ENCODE measurements around the gene CD99L2. TPM values are rescaled to one million over a fixed set of nuclear protein-coding genes. Genes with fewer than 3 reads are reported as not detected.

The CD99L2 gene
- total RNA-seq, 1 donor = 9.6 TPM

DNA sequence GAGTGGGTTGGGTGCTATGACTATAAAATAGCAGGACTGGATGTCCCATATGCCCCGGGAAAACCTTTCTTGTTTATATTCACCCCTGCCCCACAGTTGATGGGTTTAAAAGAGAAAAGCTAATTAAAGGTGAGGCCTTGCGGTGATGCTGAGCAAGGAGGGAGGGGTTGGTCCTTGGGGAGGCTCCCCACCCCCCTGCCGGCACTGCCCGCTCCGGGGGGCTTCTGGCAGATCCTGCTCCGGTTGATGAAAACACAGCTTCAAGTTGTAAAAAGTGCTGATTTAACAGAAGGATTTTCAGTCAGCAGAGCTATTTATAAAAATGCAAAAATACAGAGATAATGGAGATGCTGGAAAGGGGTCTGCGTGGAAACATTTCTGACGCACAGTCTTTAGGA is 136.7 kb downstream of the CD99L2 start:
- no peaks in the 10 kb centered on the region for H3K27me3 ChIP-seq (ENCODE audit: insufficient read depth, low read length)
- H3K9me3 ChIP-seq (ENCODE audit: low read depth, low read length) = no peaks in the 10 kb centered on the region
- H3K4me1 ChIP-seq (ENCODE audit: insufficient read depth, low read length) = peaks cover under 1% of the 10 kb centered on the region
- H3K4me3 ChIP-seq (ENCODE audit: low read length) = no peak overlapping the region

DNA sequence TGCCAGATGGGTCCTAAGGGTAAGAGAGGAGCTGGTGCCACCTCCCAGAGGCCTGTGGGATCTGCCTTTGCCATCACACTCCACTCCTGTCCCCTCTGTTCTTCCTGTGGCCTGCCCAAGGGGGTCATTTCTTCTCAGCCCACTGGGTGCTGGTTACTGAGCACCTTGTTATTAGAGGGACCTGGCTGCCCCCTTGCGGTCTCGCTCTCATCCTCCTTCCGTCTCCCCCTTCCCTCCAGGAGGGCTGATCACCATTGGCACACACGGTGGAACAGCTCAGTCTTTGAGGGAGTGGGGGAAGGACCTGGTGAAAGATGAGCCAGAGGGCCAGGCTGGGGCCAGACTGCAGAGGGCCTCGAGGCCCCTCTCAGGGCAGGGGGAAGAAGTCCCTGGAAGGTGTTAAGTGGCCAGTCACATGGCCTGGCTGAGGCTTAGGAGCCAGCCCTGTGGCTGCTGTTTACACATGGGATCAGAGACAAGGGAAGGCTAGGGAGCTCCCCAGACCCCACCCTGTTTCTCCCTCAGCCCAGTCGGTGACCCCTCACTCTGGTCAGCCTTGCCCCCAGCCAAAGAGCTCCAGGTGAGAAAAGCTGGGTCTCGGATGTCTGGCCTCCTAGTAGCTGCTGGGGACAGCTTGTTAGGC is 137.2 kb downstream of the CD99L2 start:
- no peak overlapping the region for H3K4me3 ChIP-seq (ENCODE audit: low read length)
- no peaks in the 10 kb centered on the region for H3K27me3 ChIP-seq (ENCODE audit: insufficient read depth, low read length)
- H3K9me3 ChIP-seq (ENCODE audit: low read depth, low read length) = no peaks in the 10 kb centered on the region
- H3K4me1 ChIP-seq (ENCODE audit: insufficient read depth, low read length) = no peaks in the 10 kb centered on the region

DNA sequence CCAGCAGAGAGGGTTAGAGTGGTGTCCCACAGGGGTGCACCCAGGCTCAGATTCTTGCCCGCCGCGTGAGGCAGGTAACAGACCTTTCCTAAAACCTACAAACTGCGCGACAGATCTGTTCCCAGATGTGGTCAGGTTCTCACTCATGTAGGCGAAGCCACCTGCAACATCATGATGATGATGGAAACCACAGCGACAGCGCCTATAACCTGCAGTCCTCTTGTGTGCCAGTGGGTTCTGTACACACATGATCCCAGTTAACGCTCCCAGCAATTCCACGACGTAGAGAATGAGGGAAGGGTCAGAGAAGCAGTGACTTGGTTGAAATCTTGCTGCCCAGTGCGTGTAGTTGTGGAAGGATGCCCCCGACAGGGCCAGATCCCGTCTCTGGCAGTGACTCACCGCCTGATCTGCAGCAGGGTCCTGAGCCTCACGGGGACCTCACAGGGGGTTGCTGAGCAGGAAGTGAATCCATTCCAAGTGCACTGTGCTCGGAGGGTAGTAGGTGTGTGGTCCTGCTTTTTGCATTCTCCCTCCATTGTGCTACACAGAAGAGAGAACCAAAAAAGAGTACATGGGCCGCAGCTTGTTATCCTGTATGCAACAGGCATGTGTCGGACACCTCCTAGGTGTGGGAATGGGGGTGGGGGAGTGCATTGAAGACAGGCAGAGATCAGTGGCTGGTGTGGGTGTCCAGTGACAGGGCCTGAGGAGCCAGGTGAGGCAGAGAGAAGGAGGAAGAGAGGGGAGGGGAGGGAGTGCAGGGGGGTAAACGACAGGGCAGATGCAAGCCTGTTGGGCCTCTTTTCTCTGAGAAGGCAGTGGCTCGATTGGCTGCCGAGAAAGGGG is 138.7 kb downstream of the CD99L2 start:
- Histone ChIP-seq H3K4me1 (ENCODE audit: insufficient read depth, low read length) (no peaks in the 10 kb centered on the region), H3K4me3 (ENCODE audit: low read length) (no peak overlapping the region), H3K27me3 (ENCODE audit: insufficient read depth, low read length) (no peaks in the 10 kb centered on the region), H3K9me3 (ENCODE audit: low read depth, low read length) (no peaks in the 10 kb centered on the region)

DNA sequence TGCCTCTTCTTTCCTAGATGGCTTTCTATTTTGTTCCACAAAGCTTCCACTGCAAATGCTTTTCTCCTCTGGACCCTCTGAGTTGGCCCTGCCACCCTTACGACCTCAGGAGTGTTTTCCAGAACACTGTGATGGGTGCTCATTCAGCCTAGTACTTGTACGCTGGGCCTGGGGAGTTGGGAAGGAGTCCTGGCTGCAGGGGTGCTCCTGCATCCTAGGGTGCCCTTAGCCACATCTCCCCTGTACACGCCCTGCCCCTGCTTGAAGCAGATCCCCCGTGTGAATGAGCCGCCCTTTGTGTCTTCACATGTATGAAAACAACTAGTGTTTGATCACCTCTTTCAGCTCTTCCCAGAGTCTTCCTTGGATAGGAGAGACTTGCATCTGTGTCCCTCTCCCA is 141.1 kb downstream of the CD99L2 start:
- no peaks in the 10 kb centered on the region for H3K27me3 ChIP-seq (ENCODE audit: insufficient read depth, low read length)
- H3K4me1 ChIP-seq (ENCODE audit: insufficient read depth, low read length) = no peaks in the 10 kb centered on the region
- H3K9me3 ChIP-seq (ENCODE audit: low read depth, low read length) = no peaks in the 10 kb centered on the region
- no peak overlapping the region for H3K4me3 ChIP-seq (ENCODE audit: low read length)

DNA sequence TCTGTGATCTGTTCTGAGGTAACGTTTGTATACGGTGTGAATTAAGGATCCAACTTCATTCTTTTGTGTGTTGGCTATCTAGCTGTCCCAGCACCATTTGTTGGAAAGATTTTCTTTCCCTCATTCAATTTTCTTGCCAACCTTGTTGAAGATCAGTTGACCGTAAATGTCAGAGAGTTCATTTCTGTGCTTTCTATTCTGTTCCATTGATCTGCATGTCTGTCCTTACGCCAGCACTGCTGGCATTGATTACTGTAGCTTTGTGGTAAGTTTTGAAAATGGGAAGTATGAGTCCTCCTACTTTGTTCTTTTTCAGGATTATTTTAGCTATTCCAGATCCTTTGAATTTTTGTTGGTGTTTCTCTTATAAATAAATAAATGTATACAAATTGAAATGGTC is 144.5 kb downstream of the CD99L2 start:
- Histone ChIP-seq H3K4me1 (ENCODE audit: insufficient read depth, low read length) (no peaks in the 10 kb centered on the region), H3K4me3 (ENCODE audit: low read length) (no peak overlapping the region), H3K9me3 (ENCODE audit: low read depth, low read length) (no peaks in the 10 kb centered on the region), H3K27me3 (ENCODE audit: insufficient read depth, low read length) (no peaks in the 10 kb centered on the region)

DNA sequence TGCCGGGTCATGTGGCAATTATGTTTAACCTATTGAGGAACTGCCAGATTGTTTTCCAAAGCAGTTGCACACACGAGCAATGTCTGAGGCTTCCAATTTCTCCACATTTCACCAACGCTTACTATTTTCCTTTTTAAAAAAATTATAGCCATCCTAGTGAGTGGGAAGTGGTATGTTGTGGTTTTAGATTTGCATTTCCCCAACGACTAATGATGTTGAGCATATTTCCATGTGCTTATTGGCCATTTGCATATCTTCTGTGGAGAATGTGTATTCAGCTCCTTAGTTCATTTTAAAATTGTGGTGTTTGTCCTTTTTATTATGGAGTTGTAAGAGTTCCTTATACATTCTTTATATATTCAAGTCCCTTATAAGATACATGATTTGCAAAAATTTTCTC is 145.1 kb downstream of the CD99L2 start:
- Histone ChIP-seq H3K4me1 (ENCODE audit: insufficient read depth, low read length) (no peaks in the 10 kb centered on the region), H3K27me3 (ENCODE audit: insufficient read depth, low read length) (no peaks in the 10 kb centered on the region), H3K9me3 (ENCODE audit: low read depth, low read length) (no peaks in the 10 kb centered on the region), H3K4me3 (ENCODE audit: low read length) (no peak overlapping the region)

DNA sequence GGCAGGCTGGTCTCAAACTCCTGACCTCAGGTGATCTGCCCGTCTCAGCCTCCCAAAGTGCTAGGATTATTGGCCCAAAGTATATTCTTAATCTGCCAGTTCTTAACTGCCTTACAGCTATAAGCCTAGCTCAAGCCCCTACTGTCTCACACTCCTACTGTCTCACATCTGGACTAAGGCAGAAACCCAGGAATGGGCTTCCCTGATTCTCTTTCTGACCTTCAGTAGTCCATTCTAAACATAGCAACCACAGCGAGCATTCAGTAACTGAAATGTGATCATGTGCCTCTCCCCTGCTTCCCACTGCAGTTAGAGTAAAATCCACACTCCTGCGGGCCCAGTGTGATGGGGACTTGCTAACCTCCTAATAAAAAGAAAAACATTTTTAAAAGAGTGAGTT is 146.3 kb downstream of the CD99L2 start:
- H3K4me3 ChIP-seq (ENCODE audit: low read length) = no peak overlapping the region
- no peaks in the 10 kb centered on the region for H3K9me3 ChIP-seq (ENCODE audit: low read depth, low read length)
- no peaks in the 10 kb centered on the region for H3K27me3 ChIP-seq (ENCODE audit: insufficient read depth, low read length)
- H3K4me1 ChIP-seq (ENCODE audit: insufficient read depth, low read length) = no peaks in the 10 kb centered on the region

DNA sequence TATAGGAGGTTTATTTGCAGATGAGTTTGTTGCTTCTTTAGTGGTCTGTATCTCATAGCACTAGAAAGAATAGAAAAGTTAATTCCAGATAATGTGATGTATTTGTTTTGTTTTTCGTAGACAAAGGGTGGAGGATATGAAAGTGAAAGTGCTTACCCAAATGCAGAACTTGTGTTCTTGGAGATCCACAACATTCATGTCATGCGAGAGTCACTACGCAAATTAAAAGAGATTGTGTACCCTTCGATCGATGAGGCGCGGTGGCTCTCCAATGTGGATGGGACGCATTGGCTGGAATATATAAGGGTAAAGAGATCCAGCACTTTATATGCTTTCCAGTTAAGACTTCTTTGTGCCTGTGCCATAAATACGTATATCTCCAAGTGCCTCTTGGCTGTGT is 162.0 kb downstream of the CD99L2 start:
- H3K4me3 ChIP-seq (ENCODE audit: low read length) = no peak overlapping the region

DNA sequence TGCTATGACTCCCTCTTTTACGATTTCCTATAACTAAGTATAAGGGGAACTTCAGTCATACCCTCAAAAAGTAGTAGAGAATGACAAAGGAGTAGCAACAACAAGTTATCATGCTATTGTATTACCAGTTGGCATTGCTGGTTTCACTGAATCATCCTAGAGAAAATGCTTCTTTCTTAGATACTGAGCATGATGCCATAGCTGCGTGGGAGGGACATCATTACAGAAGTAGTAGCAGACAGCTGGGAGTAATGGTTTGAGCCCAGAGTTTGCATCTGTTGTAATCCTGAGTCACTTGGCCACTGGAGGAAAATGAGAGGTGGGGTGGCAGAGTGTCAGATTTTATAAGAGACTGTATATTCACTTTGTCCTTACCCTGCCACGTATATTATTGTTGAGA is 166.7 kb downstream of the CD99L2 start:
- H3K4me3 ChIP-seq (ENCODE audit: low read length) = no peak overlapping the region
- H3K27me3 ChIP-seq (ENCODE audit: insufficient read depth, low read length) = no peaks in the 10 kb centered on the region
- no peaks in the 10 kb centered on the region for H3K9me3 ChIP-seq (ENCODE audit: low read depth, low read length)
- peaks cover 7% of the 10 kb centered on the region for H3K4me1 ChIP-seq (ENCODE audit: insufficient read depth, low read length)

More for the DNA sequence above, 162.0 kb downstream of the CD99L2 start:
- Histone ChIP-seq H3K4me1 (ENCODE audit: insufficient read depth, low read length) (peaks cover 7% of the 10 kb centered on the region), H3K9me3 (ENCODE audit: low read depth, low read length) (no peaks in the 10 kb centered on the region), H3K27me3 (ENCODE audit: insufficient read depth, low read length) (no peaks in the 10 kb centered on the region)

DNA sequence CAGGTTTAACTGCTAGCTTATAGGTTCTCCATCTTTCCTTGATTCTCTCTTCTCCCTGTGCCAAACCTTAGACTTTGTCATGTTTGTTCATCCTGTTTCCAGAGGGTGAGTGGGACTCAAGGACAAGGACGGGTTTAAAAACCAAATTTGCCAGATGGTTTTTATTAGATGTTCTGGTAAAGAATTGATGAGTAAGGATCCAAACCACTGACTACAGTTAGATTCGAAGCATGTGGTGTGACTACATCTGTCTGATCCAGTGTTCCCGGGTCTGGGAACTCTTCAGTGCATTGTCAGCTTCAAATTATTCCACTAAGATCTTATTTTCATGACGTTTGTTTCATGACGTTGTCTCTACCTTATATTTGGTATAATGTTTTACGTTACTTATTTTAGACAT is 167.7 kb downstream of the CD99L2 start:
- no peaks in the 10 kb centered on the region for H3K27me3 ChIP-seq (ENCODE audit: insufficient read depth, low read length)
- H3K9me3 ChIP-seq (ENCODE audit: low read depth, low read length) = no peaks in the 10 kb centered on the region
- no peak overlapping the region for H3K4me3 ChIP-seq (ENCODE audit: low read length)
- H3K4me1 ChIP-seq (ENCODE audit: insufficient read depth, low read length) = peaks cover 1% of the 10 kb centered on the region

DNA sequence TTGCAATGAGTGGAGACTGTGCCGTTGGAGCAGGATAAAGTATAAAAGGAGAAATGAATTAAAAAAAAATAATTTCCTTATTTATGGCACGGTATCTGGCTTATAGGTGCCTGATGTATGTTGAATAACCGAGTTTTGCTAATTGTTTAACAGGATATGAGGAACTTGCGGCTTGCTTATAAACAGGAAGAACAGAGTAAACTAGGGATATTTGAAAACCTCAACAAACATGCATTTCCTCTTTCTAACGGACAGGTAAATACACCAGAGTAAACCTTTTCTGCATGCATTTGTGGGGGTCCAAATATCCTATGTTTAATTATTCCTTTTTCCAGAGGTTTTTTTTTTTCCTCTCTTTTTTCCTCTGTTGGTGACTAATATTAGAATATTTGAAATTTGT is 168.5 kb downstream of the CD99L2 start:
- Histone ChIP-seq H3K4me1 (ENCODE audit: insufficient read depth, low read length) (no peaks in the 10 kb centered on the region), H3K27me3 (ENCODE audit: insufficient read depth, low read length) (no peaks in the 10 kb centered on the region), H3K4me3 (ENCODE audit: low read length) (no peak overlapping the region), H3K9me3 (ENCODE audit: low read depth, low read length) (no peaks in the 10 kb centered on the region)

DNA sequence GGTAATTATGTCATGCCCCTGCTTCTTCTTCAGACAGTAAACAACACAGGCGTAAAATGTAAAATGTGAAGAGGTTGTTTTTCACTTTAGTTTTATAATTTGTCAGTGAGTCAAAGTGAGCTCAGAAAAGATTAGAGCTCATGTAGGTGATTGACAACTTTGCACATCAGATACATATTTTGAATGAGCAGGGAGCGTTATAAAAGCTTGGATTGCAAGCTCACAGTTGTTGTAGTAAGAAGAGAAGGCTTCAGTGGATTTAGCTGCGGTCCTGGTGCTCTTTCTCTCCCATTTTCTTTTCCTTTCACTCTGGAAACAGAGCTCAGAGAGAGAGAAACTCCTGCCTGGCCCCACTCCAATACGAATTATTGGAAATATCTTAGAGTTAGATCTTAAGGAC is 178.8 kb downstream of the CD99L2 start:
- Histone ChIP-seq H3K9me3 (ENCODE audit: low read depth, low read length) (no peaks in the 10 kb centered on the region), H3K4me3 (ENCODE audit: low read length) (no peak overlapping the region), H3K27me3 (ENCODE audit: insufficient read depth, low read length) (no peaks in the 10 kb centered on the region), H3K4me1 (ENCODE audit: insufficient read depth, low read length) (no peaks in the 10 kb centered on the region)

Other genes starting within 250 kb of the CD99L2 start
- 44.6 TPM for gene MTMR1, start 205.3 kb downstream of the CD99L2 start, total RNA-seq
- 4.5 TPM for gene HMGB3, start 84.7 kb upstream of the CD99L2 start, total RNA-seq